Upper lobe of left lung (tissue), 6 donors: ENCODE results near the gene GRID1. TPM values are rescaled to one million over a fixed set of nuclear protein-coding genes. Genes with fewer than 3 reads are reported as not detected.

ENCODE experiments used
- ATAC-seq, 2 donors: fragments of 200-7000 bp; cut with Tn5 transposase; one replicate each; pipeline ENCODE4 v1.9.1; 2022; ENCODE audit warnings: mild to moderate bottlenecking in 2 of 2, moderate library complexity in 2 of 2; ENCODE audit not compliant: low FRiP score in 2 of 2
- DNase-seq, 2 donors: peaks; one replicate each; pipeline ENCODE4 v3.0.0-alpha.2; 2019 to 2020
- H3K27ac ChIP-seq, 4 donors: fragments of 200-600 bp; sonication (generic); one replicate each; pipeline ENCODE4 v1.5.1; 2016 to 2019
- H3K27me3 ChIP-seq, 4 donors: fragments of 200-600 bp; sonication (generic); one replicate each; pipeline ENCODE4 v1.5.1; 2017 to 2019
- H3K36me3 ChIP-seq, 4 donors: fragments of 200-600 bp; sonication (generic); one replicate each; pipeline ENCODE4 v1.5.1; 2016 to 2019
- H3K4me1 ChIP-seq, 4 donors: fragments of 200-600 bp; sonication (generic); one replicate each; pipeline ENCODE4 v1.5.1; 2018 to 2019
- H3K4me3 ChIP-seq, 4 donors: fragments of 200-600 bp; sonication (generic); one replicate each; pipeline ENCODE4 v1.5.1; 2017 to 2019; ENCODE audit warnings: mild to moderate bottlenecking in 2 of 4, moderate library complexity in 1 of 4
- H3K9me3 ChIP-seq, 4 donors: fragments of 200-600 bp; sonication (generic); one replicate each; pipeline ENCODE4 v1.5.1; 2018 to 2019
- CTCF ChIP-seq, 6 experiments: fragments of 450-650 bp in 4 of 6; fragments of 200-600 bp in 2 of 6; sonication (generic) in 2 of 6; IDR thresholded peaks; one replicate each; pipeline ENCODE4 v1.5.1; 2016 to 2019; ENCODE audit warnings: antibody characterized with exemption in 6 of 6
- EP300 ChIP-seq, 4 donors: sonication (generic); formaldehyde crosslinking; IDR thresholded peaks; one replicate each; pipeline ENCODE4 v1.5.1; 2017; ENCODE audit warnings: antibody characterized with exemption in 4 of 4, control low read depth in 2 of 4
- POLR2A ChIP-seq, 4 donors: fragments of 450-650 bp; IDR thresholded peaks; one replicate each; pipeline ENCODE4 v1.5.1; 2016 to 2017; ENCODE audit warnings: antibody characterized with exemption in 4 of 4, mild to moderate bottlenecking in 2 of 4
- POLR2AphosphoS5 ChIP-seq, 2 donors: sonication (generic); formaldehyde crosslinking; IDR thresholded peaks; one replicate each; pipeline ENCODE4 v1.5.1; 2017; ENCODE audit warnings: antibody characterized with exemption in 2 of 2
- WGBS, 2 donors: methylation state at CpG; one replicate each; pipeline ENCODE4 v1.1.5; 2017 to 2018; 5-methylcytosine and 5-hydroxymethylcytosine counted together
- total RNA-seq, 6 donors: library from RNA; depleted of rRNA in 4 of 6; stranded (reverse); fragments of >200 nt in 4 of 6; gene quantifications; one replicate each; pipeline versions ENCODE4 v1.1.0 to v1.2.1, GENCODE V29; 2016 to 2021
- donor health status: DM: no; HTN: no; CAD: no; lungs with moderate emphysema.
- donor health status: DM: no; HTN: yes; CAD: no; lungs with severe emphysema.

Gene GRID1
- total RNA-seq, 6 donors from 2014 or later, result 1.5 to 5.2 (median 3.2) TPM

- H3K4me3 ChIP-seq, result no peak overlapping the region
- H3K27ac ChIP-seq, result no peak overlapping the region
- H3K36me3 ChIP-seq, result no peaks in the 10 kb centered on the region
- H3K4me1 ChIP-seq, result peaks cover 0 to 11% (median 0%) of the 10 kb centered on the region in 4 donors
- TF ChIP-seq CTCF (IDR thresholded peaks at IDR 0.05) (no peak), POLR2AphosphoS5 (IDR thresholded peaks at IDR 0.05) (no peak), EP300 (IDR thresholded peaks at IDR 0.05) (no peak), POLR2A (IDR thresholded peaks at IDR 0.05) (no peak)
- no peaks in the 10 kb centered on the region for H3K27me3 ChIP-seq
- no peak for ATAC-seq
- H3K9me3 ChIP-seq, result no peaks in the 10 kb centered on the region
- DNase-seq, result no peak
- WGBS, 2 donors, result 47 to 61% methylated on average over 9 to 11 of the region's 11 CpGs
Observed at GRCh38 chr10:86203162-86203905, 163.3 kb downstream of the GRID1 start.

GRCh38 chr10:86202226-86202735 is 164.3 kb downstream of the GRID1 start:
- H3K27ac ChIP-seq, result no peak overlapping the region
- no peak for ATAC-seq
- no peak overlapping the region for H3K4me3 ChIP-seq
- no peak for DNase-seq
- H3K27me3 ChIP-seq, result no peaks in the 10 kb centered on the region
- no peaks in the 10 kb centered on the region for H3K9me3 ChIP-seq
- H3K4me1 ChIP-seq, result peaks cover 0 to 11% (median 0%) of the 10 kb centered on the region in 4 donors
- H3K36me3 ChIP-seq, result no peaks in the 10 kb centered on the region
- no peak for TF ChIP-seq CTCF (IDR thresholded peaks at IDR 0.05)
- TF ChIP-seq EP300 (IDR thresholded peaks at IDR 0.05), result no peak
- no peak for TF ChIP-seq POLR2AphosphoS5 (IDR thresholded peaks at IDR 0.05)
- no peak for TF ChIP-seq POLR2A (IDR thresholded peaks at IDR 0.05)
- WGBS, 2 donors, result 88 to 89% methylated on average over 5 of the region's 5 CpGs

- no peak for DNase-seq
- TF ChIP-seq CTCF (IDR thresholded peaks at IDR 0.05), result no peak
- TF ChIP-seq POLR2A (IDR thresholded peaks at IDR 0.05), result no peak
- no peak for TF ChIP-seq EP300 (IDR thresholded peaks at IDR 0.05)
- no peak for TF ChIP-seq POLR2AphosphoS5 (IDR thresholded peaks at IDR 0.05)
- Histone ChIP-seq H3K27me3 (no peaks in the 10 kb centered on the region), H3K4me3 (no peak overlapping the region), H3K9me3 (no peaks in the 10 kb centered on the region), H3K36me3 (no peaks in the 10 kb centered on the region), H3K27ac (no peak overlapping the region), H3K4me1 (peaks cover 0 to 11% (median 0%) of the 10 kb centered on the region in 4 donors)
- 65 to 72% methylated on average over 1 of the region's 1 CpG for WGBS, 2 donors
- ATAC-seq, result no peak
Observed at GRCh38 chr10:86200867-86201266, 165.7 kb downstream of the GRID1 start.

GRCh38 chr10:86200269-86200668 is 166.3 kb downstream of the GRID1 start:
- no peak for DNase-seq
- ATAC-seq, result no peak

More at GRCh38 chr10:86200269-86200668, 166.3 kb downstream of the GRID1 start:
- Histone ChIP-seq H3K27ac (no peak overlapping the region), H3K4me3 (no peak overlapping the region), H3K36me3 (no peaks in the 10 kb centered on the region), H3K4me1 (peaks cover 0 to 11% (median 0%) of the 10 kb centered on the region in 4 donors), H3K9me3 (no peaks in the 10 kb centered on the region), H3K27me3 (no peaks in the 10 kb centered on the region)
- WGBS, 2 donors, result 80 to 96% methylated on average over 1 of the region's 1 CpG
- TF ChIP-seq POLR2AphosphoS5 (IDR thresholded peaks at IDR 0.05) (no peak), EP300 (IDR thresholded peaks at IDR 0.05) (no peak), POLR2A (IDR thresholded peaks at IDR 0.05) (no peak), CTCF (IDR thresholded peaks at IDR 0.05) (no peak)
